Upper lobe of left lung (tissue), 4 donors: ENCODE data around the gene AKIRIN1.

Source experiments
- EP300 ChIP-seq, 4 donors: sonication (generic); formaldehyde crosslinking; IDR thresholded peaks; one replicate each; pipeline ENCODE4 v1.5.1; 2017; ENCODE audit warnings: antibody characterized with exemption in 4 of 4, control low read depth in 2 of 4
- POLR2A ChIP-seq, 4 donors: fragments of 450-650 bp; IDR thresholded peaks; one replicate each; pipeline ENCODE4 v1.5.1; 2016 to 2017; ENCODE audit warnings: antibody characterized with exemption in 4 of 4, mild to moderate bottlenecking in 2 of 4
- TF ChIP-seq, protein P1 (sequence below), 6 experiments: fragments of 450-650 bp in 4 of 6; fragments of 200-600 bp in 2 of 6; sonication (generic) in 2 of 6; IDR thresholded peaks; one replicate each; pipeline ENCODE4 v1.5.1; 2016 to 2019; ENCODE audit warnings: antibody characterized with exemption in 6 of 6

DNA sequence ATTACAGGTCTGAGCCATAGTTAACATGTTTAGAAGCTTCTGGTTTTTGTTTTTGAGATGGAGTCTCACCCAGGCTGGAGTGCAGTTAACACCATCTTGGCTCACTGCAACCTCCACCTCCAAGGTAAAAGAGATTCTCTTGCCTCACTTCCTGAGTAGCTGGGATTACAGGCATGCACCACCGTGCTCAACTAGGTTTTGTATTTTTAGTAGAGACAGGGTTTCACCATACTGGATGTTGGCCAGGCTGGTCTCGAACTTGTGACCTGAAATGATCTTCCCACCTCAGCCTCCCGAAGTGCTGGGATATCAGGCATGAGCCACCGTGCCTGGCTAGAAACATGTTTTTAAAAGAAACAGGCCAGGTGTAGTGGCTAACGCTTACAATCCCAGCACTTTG is 45.6 kb downstream of the AKIRIN1 start:
- TF ChIP-seq, protein P1, sequence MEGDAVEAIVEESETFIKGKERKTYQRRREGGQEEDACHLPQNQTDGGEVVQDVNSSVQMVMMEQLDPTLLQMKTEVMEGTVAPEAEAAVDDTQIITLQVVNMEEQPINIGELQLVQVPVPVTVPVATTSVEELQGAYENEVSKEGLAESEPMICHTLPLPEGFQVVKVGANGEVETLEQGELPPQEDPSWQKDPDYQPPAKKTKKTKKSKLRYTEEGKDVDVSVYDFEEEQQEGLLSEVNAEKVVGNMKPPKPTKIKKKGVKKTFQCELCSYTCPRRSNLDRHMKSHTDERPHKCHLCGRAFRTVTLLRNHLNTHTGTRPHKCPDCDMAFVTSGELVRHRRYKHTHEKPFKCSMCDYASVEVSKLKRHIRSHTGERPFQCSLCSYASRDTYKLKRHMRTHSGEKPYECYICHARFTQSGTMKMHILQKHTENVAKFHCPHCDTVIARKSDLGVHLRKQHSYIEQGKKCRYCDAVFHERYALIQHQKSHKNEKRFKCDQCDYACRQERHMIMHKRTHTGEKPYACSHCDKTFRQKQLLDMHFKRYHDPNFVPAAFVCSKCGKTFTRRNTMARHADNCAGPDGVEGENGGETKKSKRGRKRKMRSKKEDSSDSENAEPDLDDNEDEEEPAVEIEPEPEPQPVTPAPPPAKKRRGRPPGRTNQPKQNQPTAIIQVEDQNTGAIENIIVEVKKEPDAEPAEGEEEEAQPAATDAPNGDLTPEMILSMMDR (IDR thresholded peaks at IDR 0.05), result no peak
- TF ChIP-seq POLR2A (IDR thresholded peaks at IDR 0.05) (no peak), EP300 (IDR thresholded peaks at IDR 0.05) (no peak)
